ENCODE measurements around the gene NMU.

DNA sequence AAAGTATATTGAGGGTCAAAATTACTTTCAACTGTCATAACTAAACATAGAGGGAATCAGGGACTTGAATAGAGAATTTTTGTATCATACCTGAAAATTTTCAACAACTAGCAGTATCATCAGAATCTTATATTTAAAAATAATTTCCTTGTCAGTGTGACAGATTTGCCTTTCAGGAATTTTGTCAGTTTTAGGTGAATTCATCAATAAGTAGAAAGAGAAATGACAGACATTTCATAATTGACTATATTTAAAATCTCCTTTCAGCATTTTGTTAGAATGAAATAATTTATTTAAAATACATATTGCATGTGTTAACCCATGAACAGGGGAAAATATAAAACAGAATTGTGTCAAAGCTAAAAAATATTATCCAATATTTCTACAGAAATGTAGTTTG lies 35.5 kb downstream of the NMU start:
- TF ChIP-seq NR2C2 (IDR thresholded peaks at IDR 0.05; ENCODE audit: borderline replicate concordance, control insufficient read depth, insufficient read length, low read depth) (no peak), MXI1 (IDR thresholded peaks at IDR 0.05; ENCODE audit: low read depth, low read length) (no peak), SP1 (IDR thresholded peaks at IDR 0.05; ENCODE audit: low read depth, low read length) (no peak), ATF7 (IDR thresholded peaks at IDR 0.05; ENCODE audit: low read depth) (no peak), FOXM1 (IDR thresholded peaks at IDR 0.05; ENCODE audit: low read depth, low read length) (no peak)
- TF ChIP-seq, protein P1, sequence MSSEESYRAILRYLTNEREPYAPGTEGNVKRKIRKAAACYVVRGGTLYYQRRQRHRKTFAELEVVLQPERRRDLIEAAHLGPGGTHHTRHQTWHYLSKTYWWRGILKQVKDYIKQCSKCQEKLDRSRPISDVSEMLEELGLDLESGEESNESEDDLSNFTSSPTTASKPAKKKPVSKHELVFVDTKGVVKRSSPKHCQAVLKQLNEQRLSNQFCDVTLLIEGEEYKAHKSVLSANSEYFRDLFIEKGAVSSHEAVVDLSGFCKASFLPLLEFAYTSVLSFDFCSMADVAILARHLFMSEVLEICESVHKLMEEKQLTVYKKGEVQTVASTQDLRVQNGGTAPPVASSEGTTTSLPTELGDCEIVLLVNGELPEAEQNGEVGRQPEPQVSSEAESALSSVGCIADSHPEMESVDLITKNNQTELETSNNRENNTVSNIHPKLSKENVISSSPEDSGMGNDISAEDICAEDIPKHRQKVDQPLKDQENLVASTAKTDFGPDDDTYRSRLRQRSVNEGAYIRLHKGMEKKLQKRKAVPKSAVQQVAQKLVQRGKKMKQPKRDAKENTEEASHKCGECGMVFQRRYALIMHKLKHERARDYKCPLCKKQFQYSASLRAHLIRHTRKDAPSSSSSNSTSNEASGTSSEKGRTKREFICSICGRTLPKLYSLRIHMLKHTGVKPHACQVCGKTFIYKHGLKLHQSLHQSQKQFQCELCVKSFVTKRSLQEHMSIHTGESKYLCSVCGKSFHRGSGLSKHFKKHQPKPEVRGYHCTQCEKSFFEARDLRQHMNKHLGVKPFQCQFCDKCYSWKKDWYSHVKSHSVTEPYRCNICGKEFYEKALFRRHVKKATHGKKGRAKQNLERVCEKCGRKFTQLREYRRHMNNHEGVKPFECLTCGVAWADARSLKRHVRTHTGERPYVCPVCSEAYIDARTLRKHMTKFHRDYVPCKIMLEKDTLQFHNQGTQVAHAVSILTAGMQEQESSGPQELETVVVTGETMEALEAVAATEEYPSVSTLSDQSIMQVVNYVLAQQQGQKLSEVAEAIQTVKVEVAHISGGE (CRISPR knock-in tag; IDR thresholded peaks at IDR 0.05), result no peak
- TF ChIP-seq, protein P2, sequence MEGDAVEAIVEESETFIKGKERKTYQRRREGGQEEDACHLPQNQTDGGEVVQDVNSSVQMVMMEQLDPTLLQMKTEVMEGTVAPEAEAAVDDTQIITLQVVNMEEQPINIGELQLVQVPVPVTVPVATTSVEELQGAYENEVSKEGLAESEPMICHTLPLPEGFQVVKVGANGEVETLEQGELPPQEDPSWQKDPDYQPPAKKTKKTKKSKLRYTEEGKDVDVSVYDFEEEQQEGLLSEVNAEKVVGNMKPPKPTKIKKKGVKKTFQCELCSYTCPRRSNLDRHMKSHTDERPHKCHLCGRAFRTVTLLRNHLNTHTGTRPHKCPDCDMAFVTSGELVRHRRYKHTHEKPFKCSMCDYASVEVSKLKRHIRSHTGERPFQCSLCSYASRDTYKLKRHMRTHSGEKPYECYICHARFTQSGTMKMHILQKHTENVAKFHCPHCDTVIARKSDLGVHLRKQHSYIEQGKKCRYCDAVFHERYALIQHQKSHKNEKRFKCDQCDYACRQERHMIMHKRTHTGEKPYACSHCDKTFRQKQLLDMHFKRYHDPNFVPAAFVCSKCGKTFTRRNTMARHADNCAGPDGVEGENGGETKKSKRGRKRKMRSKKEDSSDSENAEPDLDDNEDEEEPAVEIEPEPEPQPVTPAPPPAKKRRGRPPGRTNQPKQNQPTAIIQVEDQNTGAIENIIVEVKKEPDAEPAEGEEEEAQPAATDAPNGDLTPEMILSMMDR (IDR thresholded peaks at IDR 0.05 in 2 of 3, conservative IDR thresholded peaks at IDR 0.05 in 1 of 3; ENCODE audit: control insufficient read depth in 2 of 3, extremely low read depth in 1 of 3, insufficient read depth in 1 of 3, low read depth in 3 of 3, low read length in 3 of 3), result no peak

All from GM12878 (cell line).